Suppressor macrophage (primary cell): Measurements from ENCODE around the gene SLC24A3.

Experiments used
- DNase-seq, 4 experiments: peaks; one replicate each; pipeline ENCODE4 v3.0.0-alpha.2; 2020 to 2022

SLC24A3 gene

GRCh38 chr20:19465536-19465935, 253.1 kb downstream of the SLC24A3 start:
- DNase-seq, result peak; percentile 52 to 78 (median 72)

GRCh38 chr20:19466206-19466928, 253.9 kb downstream of the SLC24A3 start:
- DNase-seq, result no peak

- no peak for DNase-seq
Observed at GRCh38 chr20:19473216-19473921, 260.9 kb downstream of the SLC24A3 start.

GRCh38 chr20:19473922-19474286, 261.5 kb downstream of the SLC24A3 start:
- DNase-seq, result no peak

GRCh38 chr20:19478320-19478895, 266.0 kb downstream of the SLC24A3 start:
- DNase-seq, result no peak

- DNase-seq, result no peak
Observed at GRCh38 chr20:19482726-19483125, 270.3 kb downstream of the SLC24A3 start.

GRCh38 chr20:19483309-19483708, 270.9 kb downstream of the SLC24A3 start:
- DNase-seq, result no peak

- DNase-seq, result no peak
Observed at GRCh38 chr20:19486446-19486845, 274.0 kb downstream of the SLC24A3 start.

GRCh38 chr20:19487420-19487819, 275.0 kb downstream of the SLC24A3 start:
- no peak for DNase-seq

GRCh38 chr20:19491241-19491640, 278.8 kb downstream of the SLC24A3 start:
- no peak for DNase-seq

GRCh38 chr20:19492116-19492515, 279.7 kb downstream of the SLC24A3 start:
- DNase-seq, result no peak

- DNase-seq, result no peak
Observed at GRCh38 chr20:19492687-19493336, 280.4 kb downstream of the SLC24A3 start.

GRCh38 chr20:19493794-19494495, 281.5 kb downstream of the SLC24A3 start:
- no peak for DNase-seq

GRCh38 chr20:19495905-19496703, 283.7 kb downstream of the SLC24A3 start:
- DNase-seq, result no peak

GRCh38 chr20:19497064-19497463, 284.6 kb downstream of the SLC24A3 start:
- no peak for DNase-seq

GRCh38 chr20:19498756-19499155, 286.3 kb downstream of the SLC24A3 start:
- no peak for DNase-seq

GRCh38 chr20:19501476-19502115, 289.2 kb downstream of the SLC24A3 start:
- DNase-seq, result no peak

GRCh38 chr20:19502169-19502568, 289.7 kb downstream of the SLC24A3 start:
- no peak for DNase-seq

GRCh38 chr20:19504251-19504650, 291.8 kb downstream of the SLC24A3 start:
- no peak for DNase-seq

GRCh38 chr20:19506021-19506420, 293.6 kb downstream of the SLC24A3 start:
- DNase-seq, result no peak

GRCh38 chr20:19508449-19508848, 296.0 kb downstream of the SLC24A3 start:
- no peak for DNase-seq
